ENCODE data around the gene RPL26.

RPL26 gene

DNA sequence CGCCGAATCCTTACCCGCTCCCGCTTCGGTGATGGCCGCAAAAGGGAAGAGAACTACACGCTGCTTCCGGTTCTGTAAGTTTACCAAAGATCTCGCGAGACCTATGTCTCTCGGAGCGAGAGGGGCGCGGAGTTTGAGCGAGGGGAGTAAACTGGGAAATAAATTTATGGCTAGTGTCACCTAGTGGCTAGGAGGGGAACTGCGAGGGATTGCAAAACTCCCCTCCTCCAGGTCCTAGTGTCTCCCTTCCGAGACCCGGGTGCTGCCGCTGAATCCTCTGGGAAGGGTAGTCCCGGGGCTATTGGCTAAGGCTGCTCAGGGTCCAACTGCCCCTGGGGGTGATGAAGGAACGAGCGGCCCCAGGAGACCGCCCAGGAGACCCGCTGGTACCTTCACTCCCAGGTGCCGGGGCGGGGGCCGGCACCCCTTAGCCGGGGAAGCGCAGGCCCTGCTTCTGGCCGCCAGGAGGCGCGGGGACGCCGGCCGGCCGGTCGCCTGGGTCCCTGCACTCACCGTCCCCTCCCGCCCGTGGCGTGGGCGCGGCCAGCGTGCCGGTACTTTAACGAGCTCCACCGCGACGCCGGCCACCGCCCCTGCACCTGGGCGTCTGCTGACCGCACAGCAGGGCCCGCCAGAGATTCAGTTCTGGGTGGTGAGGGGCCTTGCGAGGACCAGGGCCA, at the start of gene RPL26:
RPL26 (minus strand) TSS at position 51 of the 680 bp plus-strand sequence. CDS start 883 bp downstream, outside the sequence.
- H3K9me3 Mint-ChIP-seq, result no peaks in the 10 kb centered on the region
- H3K27ac Mint-ChIP-seq, result peak within 1 kb of the TSS; percentile 98
- H3K36me3 Mint-ChIP-seq, result peaks cover 34 to 52% of the 10 kb centered on the region in 2 donors
- ATAC-seq (replicated peaks) (peak; percentile 94), DNase-seq (peak; percentile 94)
- H3K4me1 Mint-ChIP-seq, result peaks cover 32 to 49% of the 10 kb centered on the region in 2 donors
- peak within 1 kb of the TSS; percentile 95 to 99 for H3K4me3 Mint-ChIP-seq
- no peaks in the 10 kb centered on the region for H3K27me3 Mint-ChIP-seq

DNA sequence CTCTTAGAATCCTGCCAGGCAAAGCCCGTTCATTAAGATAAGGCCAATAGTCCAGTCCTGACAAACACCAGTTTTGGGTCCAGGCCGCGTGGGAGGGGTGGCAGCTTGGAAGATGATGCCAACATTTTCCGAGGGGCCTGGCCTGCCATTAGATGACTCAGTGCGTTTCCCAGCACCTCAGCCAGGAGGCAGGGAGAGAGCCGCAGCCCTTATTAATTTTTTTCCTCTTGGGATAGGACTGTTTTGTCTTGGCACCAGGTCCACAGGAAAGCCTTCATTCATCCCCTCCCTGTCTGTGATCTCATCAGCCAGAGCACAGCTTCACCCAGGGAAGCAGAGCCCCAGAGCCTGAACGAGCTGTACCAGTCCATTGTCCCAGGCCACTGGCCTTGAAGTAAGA, 48.0 kb upstream of the RPL26 start:
- ATAC-seq (replicated peaks) (no peak), DNase-seq (no peak)
- H3K4me1 Mint-ChIP-seq, result peaks cover 0 to 2% of the 10 kb centered on the region in 2 donors
- no peak overlapping the region for H3K4me3 Mint-ChIP-seq
- peaks cover 7 to 13% of the 10 kb centered on the region in 2 donors for H3K27me3 Mint-ChIP-seq
- no peaks in the 10 kb centered on the region for H3K9me3 Mint-ChIP-seq
- H3K27ac Mint-ChIP-seq, result no peak overlapping the region
- no peaks in the 10 kb centered on the region for H3K36me3 Mint-ChIP-seq

DNA sequence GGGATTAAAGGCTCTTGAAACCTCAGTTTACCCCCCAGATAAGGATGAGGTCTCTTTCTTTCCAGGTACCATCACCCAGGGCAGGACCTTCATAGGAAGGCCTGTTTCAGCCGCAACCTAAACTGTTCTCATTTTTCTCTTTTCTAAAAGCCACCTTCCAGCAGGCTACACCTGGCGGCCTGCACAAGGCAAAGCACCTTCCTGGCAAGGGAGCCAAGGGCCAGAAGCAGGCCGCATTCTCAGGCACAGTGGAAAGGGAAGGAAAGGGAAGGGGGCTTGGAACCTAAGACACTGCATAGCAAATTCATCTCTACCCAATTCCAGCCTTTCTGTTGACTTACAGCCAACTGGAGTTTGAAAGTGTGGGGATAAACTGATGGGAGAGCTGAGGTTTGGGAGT, 43.8 kb upstream of the RPL26 start:
- H3K4me3 Mint-ChIP-seq, result no peak overlapping the region
- H3K27me3 Mint-ChIP-seq, result peaks cover 23 to 26% of the 10 kb centered on the region in 2 donors
- no peak overlapping the region for H3K27ac Mint-ChIP-seq
- no peaks in the 10 kb centered on the region for H3K4me1 Mint-ChIP-seq
- no peak for ATAC-seq (replicated peaks)
- H3K9me3 Mint-ChIP-seq, result no peaks in the 10 kb centered on the region
- no peak for DNase-seq
- no peaks in the 10 kb centered on the region for H3K36me3 Mint-ChIP-seq

DNA sequence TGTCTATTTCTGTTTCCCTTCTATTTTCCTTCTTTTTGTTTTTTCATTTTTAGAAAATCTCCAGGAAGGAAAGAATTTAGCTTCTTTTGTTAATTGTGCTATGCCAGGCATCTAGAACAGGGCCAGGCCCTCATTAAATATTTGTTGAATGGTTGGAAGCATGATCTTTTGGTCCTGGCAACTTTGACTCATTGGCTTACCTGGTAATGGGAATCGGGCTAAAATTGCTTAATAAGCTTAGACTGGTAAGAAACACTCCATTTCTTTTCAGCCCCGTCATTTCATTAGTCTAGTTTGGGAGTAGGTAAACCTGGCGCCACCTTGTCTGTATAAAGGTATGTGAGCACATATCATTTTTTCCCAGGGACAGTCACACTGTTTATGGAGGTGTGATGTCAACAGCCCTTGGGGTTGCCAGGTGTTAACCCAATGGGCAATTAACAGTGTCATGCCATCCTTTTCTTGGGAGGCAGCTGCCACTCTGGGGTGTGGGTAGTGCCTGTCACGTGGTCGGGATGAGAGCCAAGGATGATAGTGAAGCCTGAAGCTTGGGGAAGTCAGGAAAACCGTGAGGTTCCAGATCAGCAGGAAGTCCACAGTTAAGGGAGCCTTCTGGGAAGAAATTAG, 43.2 kb upstream of the RPL26 start:
- H3K9me3 Mint-ChIP-seq, result no peaks in the 10 kb centered on the region
- DNase-seq, result no peak
- H3K36me3 Mint-ChIP-seq, result no peaks in the 10 kb centered on the region
- H3K27me3 Mint-ChIP-seq, result peaks cover 27 to 32% of the 10 kb centered on the region in 2 donors
- H3K4me3 Mint-ChIP-seq, result no peak overlapping the region
- H3K4me1 Mint-ChIP-seq, result no peaks in the 10 kb centered on the region
- H3K27ac Mint-ChIP-seq, result no peak overlapping the region
- no peak for ATAC-seq (replicated peaks)

DNA sequence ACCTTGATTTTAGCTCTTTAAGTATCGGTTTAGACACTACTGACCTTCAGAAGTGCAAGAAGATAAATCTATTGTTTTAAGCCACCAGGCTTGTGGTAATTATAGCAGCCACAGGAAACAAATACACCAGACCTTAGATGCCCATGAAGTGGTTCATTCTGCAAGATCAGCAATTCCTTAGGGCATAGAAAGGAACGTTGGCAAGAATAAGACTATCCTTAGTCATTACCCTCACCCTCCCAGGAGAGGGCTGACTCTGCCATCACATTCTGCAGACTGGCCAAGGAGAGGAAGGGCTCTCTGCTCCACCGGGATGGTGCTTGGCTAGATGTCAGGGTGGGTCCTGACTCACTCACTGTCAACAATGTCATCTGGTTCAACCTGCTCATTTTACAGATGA, 38.6 kb upstream of the RPL26 start:
- peaks cover 1 to 3% of the 10 kb centered on the region in 2 donors for H3K36me3 Mint-ChIP-seq
- H3K9me3 Mint-ChIP-seq, result no peaks in the 10 kb centered on the region
- DNase-seq, result no peak
- peaks cover 51 to 62% of the 10 kb centered on the region in 2 donors for H3K27me3 Mint-ChIP-seq
- H3K4me3 Mint-ChIP-seq, result no peak overlapping the region
- H3K4me1 Mint-ChIP-seq, result no peaks in the 10 kb centered on the region
- no peak for ATAC-seq (replicated peaks)
- H3K27ac Mint-ChIP-seq, result no peak overlapping the region

DNA sequence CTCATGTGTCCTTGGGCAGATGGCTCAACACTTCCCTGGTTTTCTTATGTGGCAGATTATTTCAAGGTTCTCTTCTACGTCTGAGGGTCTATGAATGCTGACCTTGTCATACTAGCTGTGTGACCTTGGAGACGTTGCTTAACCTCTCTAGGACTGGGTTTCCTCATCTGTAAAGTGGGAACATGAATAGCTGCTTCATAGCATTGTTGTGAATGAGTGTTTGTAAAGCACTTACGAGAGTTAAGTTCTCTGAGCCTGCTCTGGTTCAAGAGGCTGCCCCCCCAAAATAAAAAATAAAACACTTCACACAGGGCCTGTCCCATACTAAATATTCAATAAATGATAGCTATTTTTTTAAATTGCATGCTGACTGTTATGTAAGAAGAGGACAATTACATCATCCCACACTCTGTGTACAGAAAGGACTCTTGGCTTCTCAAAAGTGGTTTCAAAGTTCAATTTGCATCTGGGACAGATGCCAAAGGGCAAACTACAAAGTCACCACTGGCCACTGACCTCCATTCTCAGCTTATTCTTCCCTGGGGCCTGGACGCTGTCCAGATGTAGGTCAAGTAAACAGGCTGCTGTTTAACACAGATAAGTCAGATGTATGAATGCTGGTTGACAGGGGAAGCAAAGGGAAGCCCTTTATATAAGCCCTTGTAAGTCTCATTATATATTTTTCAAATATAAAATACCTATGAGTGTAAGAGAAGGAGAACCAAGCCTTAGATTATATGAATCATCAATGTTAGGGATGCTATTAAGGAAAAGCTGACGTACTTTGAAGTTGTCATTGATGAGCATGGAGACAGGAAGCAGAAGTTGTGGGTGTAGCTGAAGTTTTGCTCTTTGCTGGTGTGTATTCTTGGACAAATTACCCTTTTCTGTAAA, 37.3 kb upstream of the RPL26 start:
- H3K36me3 Mint-ChIP-seq, result peaks cover 1 to 3% of the 10 kb centered on the region in 2 donors
- peaks cover 55 to 72% of the 10 kb centered on the region in 2 donors for H3K27me3 Mint-ChIP-seq
- no peaks in the 10 kb centered on the region for H3K4me1 Mint-ChIP-seq
- no peak overlapping the region for H3K4me3 Mint-ChIP-seq
- peak; percentile 54 to 58 for ATAC-seq (replicated peaks)
- no peaks in the 10 kb centered on the region for H3K9me3 Mint-ChIP-seq
- no peak for DNase-seq
- H3K27ac Mint-ChIP-seq, result no peak overlapping the region

DNA sequence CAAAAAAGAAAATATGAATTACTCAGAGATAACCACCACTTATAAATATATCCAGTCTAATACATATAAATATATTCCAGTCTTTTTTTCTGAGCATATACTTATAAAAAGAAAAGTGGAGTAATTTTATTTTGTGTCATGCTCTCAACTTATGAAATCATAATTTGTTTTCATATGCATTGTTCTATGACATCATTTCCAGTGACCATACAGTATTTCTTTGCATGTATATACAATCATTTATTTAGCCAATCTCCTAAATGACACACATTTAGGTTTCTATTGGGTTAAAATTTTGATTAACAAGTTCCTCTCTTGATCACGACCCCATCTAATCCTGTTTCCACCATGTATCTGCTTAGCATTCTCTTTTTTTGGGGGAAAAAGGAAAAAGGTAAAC, 36.3 kb upstream of the RPL26 start:
- no peaks in the 10 kb centered on the region for H3K9me3 Mint-ChIP-seq
- no peak for DNase-seq
- H3K4me1 Mint-ChIP-seq, result no peaks in the 10 kb centered on the region
- no peak overlapping the region for H3K4me3 Mint-ChIP-seq
- no peak overlapping the region for H3K27ac Mint-ChIP-seq
- no peak for ATAC-seq (replicated peaks)
- H3K27me3 Mint-ChIP-seq, result peaks cover 51 to 75% of the 10 kb centered on the region in 2 donors
- peaks cover 1 to 3% of the 10 kb centered on the region in 2 donors for H3K36me3 Mint-ChIP-seq

DNA sequence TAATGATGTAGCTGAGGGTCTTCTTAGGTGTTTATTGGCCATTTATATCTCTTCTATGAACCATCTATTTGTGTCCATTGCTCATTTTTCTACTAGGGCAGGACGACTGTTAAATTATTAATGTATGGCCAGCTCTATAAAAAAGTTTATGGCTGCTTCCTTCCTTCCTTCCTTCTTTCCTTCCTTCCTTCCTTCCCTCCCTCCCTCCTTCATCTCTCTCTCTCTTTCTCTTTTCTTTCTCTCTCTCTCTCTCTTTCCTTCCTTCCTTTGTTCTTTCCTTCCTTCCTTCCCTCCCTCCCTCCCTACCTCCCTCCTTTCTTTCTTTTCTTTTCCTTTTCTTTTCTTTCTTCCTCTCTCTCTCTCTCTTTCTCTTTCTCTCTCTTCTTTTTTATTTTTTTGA, 35.5 kb upstream of the RPL26 start:
- Mint-ChIP-seq H3K4me3 (no peak overlapping the region), H3K4me1 (no peaks in the 10 kb centered on the region), H3K9me3 (no peaks in the 10 kb centered on the region), H3K27ac (no peak overlapping the region), H3K27me3 (peaks cover 49 to 75% of the 10 kb centered on the region in 2 donors), H3K36me3 (peaks cover 1 to 3% of the 10 kb centered on the region in 2 donors)
- ATAC-seq (replicated peaks), result no peak
- DNase-seq, result no peak

DNA sequence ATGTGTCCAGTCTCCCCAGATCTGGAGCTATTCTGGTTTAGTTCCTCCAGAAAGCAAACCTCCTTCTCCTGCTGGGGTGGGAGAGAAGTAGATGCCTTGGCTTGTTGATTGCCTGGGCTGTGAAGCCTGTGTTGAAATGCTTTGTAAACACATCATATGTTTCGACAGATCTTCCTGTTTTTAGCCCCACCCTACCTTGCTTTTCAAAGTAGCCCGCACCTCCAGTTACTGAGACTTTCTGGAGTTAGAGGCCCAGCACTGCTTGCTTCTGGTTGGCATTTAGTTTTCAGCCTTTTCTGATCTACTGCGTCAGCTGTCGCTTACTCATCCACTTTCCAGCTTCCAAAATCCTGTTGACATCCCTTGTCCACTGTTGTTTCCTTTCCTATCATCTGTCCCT, 34.8 kb upstream of the RPL26 start:
- H3K4me1 Mint-ChIP-seq, result no peaks in the 10 kb centered on the region
- H3K9me3 Mint-ChIP-seq, result no peaks in the 10 kb centered on the region
- H3K36me3 Mint-ChIP-seq, result peaks cover 1 to 3% of the 10 kb centered on the region in 2 donors
- no peak for DNase-seq
- H3K4me3 Mint-ChIP-seq, result no peak overlapping the region
- H3K27me3 Mint-ChIP-seq, result peaks cover 43 to 74% of the 10 kb centered on the region in 2 donors
- no peak overlapping the region for H3K27ac Mint-ChIP-seq
- no peak for ATAC-seq (replicated peaks)

DNA sequence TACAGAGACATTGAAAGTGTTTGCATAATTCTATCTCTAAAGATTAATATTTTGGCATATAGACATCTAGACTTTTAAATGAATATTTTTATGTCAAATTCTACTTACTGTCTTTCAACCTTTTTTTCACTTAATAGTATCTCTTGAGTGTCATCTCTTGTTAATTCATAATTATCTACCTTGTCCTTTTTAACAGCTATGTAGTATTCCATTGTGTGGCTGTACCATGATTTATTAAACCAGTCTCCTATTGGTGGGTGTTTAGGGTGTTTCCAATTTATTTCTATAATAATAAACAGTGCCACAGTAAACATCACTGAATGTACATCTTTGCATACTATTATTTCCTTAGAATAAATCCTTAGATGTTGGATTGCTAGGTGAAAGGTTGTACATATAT, 30.9 kb upstream of the RPL26 start:
- H3K4me1 Mint-ChIP-seq, result peaks cover 6 to 8% of the 10 kb centered on the region in 2 donors
- no peak for DNase-seq
- H3K36me3 Mint-ChIP-seq, result peaks cover 1 to 3% of the 10 kb centered on the region in 2 donors
- H3K4me3 Mint-ChIP-seq, result no peak overlapping the region
- H3K9me3 Mint-ChIP-seq, result no peaks in the 10 kb centered on the region
- H3K27me3 Mint-ChIP-seq, result peaks cover 35 to 50% of the 10 kb centered on the region in 2 donors
- no peak for ATAC-seq (replicated peaks)
- H3K27ac Mint-ChIP-seq, result no peak overlapping the region

DNA sequence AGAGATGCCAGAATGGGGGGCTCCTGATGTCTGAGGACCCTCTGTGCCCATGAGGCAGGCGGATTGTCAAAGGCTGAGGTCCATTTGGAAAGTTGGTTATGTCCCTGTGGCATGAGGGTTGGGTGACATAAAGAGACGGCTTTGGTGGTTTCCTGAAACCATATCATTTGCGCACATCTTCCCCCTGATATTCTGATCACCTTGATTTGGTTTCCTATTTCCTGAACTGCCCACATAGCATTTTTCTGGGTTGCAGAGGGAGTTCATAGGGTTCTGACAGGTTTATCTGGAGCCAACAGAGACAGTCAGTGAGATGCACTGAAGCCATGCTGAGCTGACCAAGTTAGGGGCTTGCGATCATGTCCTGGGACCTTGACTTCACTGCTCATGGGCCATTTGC, 30.3 kb upstream of the RPL26 start:
- H3K27ac Mint-ChIP-seq, result no peak overlapping the region
- peaks cover 6 to 8% of the 10 kb centered on the region in 2 donors for H3K4me1 Mint-ChIP-seq
- peaks cover 32 to 46% of the 10 kb centered on the region in 2 donors for H3K27me3 Mint-ChIP-seq
- H3K9me3 Mint-ChIP-seq, result no peaks in the 10 kb centered on the region
- DNase-seq (no peak), ATAC-seq (replicated peaks) (no peak)
- peaks cover 1 to 3% of the 10 kb centered on the region in 2 donors for H3K36me3 Mint-ChIP-seq
- H3K4me3 Mint-ChIP-seq, result no peak overlapping the region

DNA sequence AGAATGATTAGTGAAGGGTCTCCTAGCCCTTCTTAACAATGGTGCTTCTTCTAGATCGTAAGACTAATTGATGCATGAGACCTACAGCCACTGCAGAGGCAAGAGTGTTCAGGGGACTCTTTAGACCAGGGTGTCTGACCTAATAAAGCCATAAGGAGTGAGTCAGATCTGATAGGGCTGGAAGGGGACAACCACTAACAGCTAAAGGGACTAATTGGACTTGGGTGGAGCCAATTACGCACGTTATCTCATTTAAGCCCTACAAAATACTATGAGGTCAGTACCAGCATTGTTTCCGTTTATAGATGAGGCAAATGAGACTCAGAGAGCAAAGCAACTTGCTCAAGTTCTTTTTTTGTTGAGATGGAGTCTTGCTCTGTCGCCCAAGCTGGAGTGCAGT, 29.1 kb upstream of the RPL26 start:
- Mint-ChIP-seq H3K4me1 (peaks cover 6 to 8% of the 10 kb centered on the region in 2 donors), H3K4me3 (no peak overlapping the region), H3K36me3 (no peaks in the 10 kb centered on the region), H3K27me3 (peaks cover 24 to 41% of the 10 kb centered on the region in 2 donors), H3K27ac (no peak overlapping the region), H3K9me3 (no peaks in the 10 kb centered on the region)
- DNase-seq, result no peak
- no peak for ATAC-seq (replicated peaks)

DNA sequence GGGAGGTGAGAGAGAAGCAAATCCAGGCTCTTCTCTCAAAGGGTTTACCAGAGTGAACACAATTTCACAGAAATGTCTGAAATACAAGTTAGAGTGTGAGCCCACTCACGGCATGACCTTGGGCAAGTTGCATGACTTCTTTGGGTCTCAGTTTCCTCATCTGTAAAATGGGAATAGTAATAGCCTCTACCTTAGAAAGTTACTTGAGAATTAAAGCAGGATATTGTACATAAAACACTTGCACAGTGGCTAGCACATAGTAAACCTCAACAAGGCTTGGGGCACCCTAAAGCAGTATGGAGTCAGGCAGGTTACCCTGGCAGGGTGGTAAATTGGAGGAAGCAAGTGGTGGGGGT, 27.9 kb upstream of the RPL26 start:
- ATAC-seq (replicated peaks), result no peak
- H3K27me3 Mint-ChIP-seq, result peaks cover 19 to 36% of the 10 kb centered on the region in 2 donors
- no peaks in the 10 kb centered on the region for H3K36me3 Mint-ChIP-seq
- no peaks in the 10 kb centered on the region for H3K9me3 Mint-ChIP-seq
- H3K27ac Mint-ChIP-seq, result no peak overlapping the region
- H3K4me1 Mint-ChIP-seq, result peaks cover 6 to 8% of the 10 kb centered on the region in 2 donors
- no peak for DNase-seq
- no peak overlapping the region for H3K4me3 Mint-ChIP-seq

Data from stimulated activated naive B cell treated with anti-CD40 and anti-IgM and Interleukin-4, amounts not matched to agents 10 μg/mL and 1 μg/mL and 100 μg/mL, for 72 hours (primary cell).